ENCODE measurements around the gene MED13. TPM values are rescaled to one million over a fixed set of nuclear protein-coding genes. Genes with fewer than 3 reads are reported as not detected.

The MED13 gene
- total and polyA plus RNA-seq, 9 of the 15 experiments (the other 6 are each of a cell fraction or from before 2014, with no cell fraction given) = 5.4 to 48.4 (median 28.2) TPM

- in situ Hi-C loops (cut with MboI) = no loop called here
- H3K79me2 ChIP-seq (ENCODE audit: control insufficient read depth, insufficient read depth, low read length) = peaks cover 7% of the 10 kb centered on the region; the same call in 1 of the 3 replicates
- 90% methylated on average over 2 of the region's 2 CpGs for WGBS (ENCODE audit: insufficient coverage, low coverage, missing lambda C conversion rate)
- intact Hi-C loops (cut with micrococcal nuclease) = no loop called here
- TF ChIP-seq HMG20B (CRISPR knock-in tag; IDR thresholded peaks at IDR 0.05) (no peak), RFX5 (IDR thresholded peaks at IDR 0.05; ENCODE audit: low read depth, low read length) (no peak), CEBPB (tag; IDR thresholded peaks at IDR 0.05) (no peak), TRIM25 (IDR thresholded peaks at IDR 0.05; ENCODE audit: borderline replicate concordance) (no peak), LCOR (CRISPR knock-in tag; IDR thresholded peaks at IDR 0.05) (no peak), DACH1 (IDR thresholded peaks at IDR 0.05; ENCODE audit: partially characterized antibody) (no peak), NR4A1 (CRISPR knock-in tag; IDR thresholded peaks at IDR 0.05) (no peak), NR4A1 (tag; IDR thresholded peaks at IDR 0.05) (no peak), KAT7 (CRISPR knock-in tag; IDR thresholded peaks at IDR 0.05; ENCODE audit: borderline replicate concordance) (no peak), RUNX1 (IDR thresholded peaks at IDR 0.05; ENCODE audit: low read depth) (no peak), IFI16 (CRISPR knock-in tag; IDR thresholded peaks at IDR 0.05) (no peak), SUPT5H (IDR thresholded peaks at IDR 0.05) (no peak), PRDM10 (IDR thresholded peaks at IDR 0.05; ENCODE audit: partially characterized antibody) (no peak), PHF21A (IDR thresholded peaks at IDR 0.05; ENCODE audit: borderline replicate concordance, low read depth) (no peak), ZNF766 (CRISPR knock-in tag; conservative IDR thresholded peaks at IDR 0.05) (no peak), ATF7 (IDR thresholded peaks at IDR 0.05) (no peak), MECOM (CRISPR knock-in tag; IDR thresholded peaks at IDR 0.05) (no peak), EP400 (IDR thresholded peaks at IDR 0.05) (no peak)
- POLR2A ChIA-PET = interaction anchor here (0.6 kb wide), 1 partner anchor 530 kb away, joined by 3 read pairs; no protein-coding TSS in a partner anchor
- no peaks in the 10 kb centered on the region for H4K20me1 ChIP-seq (replicated peaks; ENCODE audit: control insufficient read depth, insufficient read depth, low read length)
- H3K4me2 ChIP-seq (ENCODE audit: insufficient read depth, low read length) = no peak overlapping the region
- BruUV-seq (replicated peaks) = no TSS peak
- no peaks in the 10 kb centered on the region; a peak in 1 of 5 replicates for H3K4me1 ChIP-seq (replicated peaks in 1 of 2; ENCODE audit: control insufficient read depth in 2 of 2, insufficient read depth in 2 of 2, low read length in 2 of 2)
- no peaks in the 10 kb centered on the region for H3K9me1 ChIP-seq (ENCODE audit: control insufficient read depth, insufficient read depth, low read length)
- H3K36me3 ChIP-seq (ENCODE audit: control insufficient read depth, insufficient read depth, low read length) = peaks cover 87% of the 10 kb centered on the region
- CTCF ChIA-PET (ENCODE audit: low intra/inter-chr PET ratio) = no interaction called here
- H2AFZ ChIP-seq (ENCODE audit: low read depth, low read length) = no peak overlapping the region
- ATAC-seq (peak; percentile 32; the same call in 1 of the 3 replicates), FAIRE-seq (no peak), DNase-seq (ENCODE audit: extremely low read depth in 1 of 4, low spot score in 3 of 4) (no peak)
- no peaks in the 10 kb centered on the region for H3K27me3 ChIP-seq (ENCODE audit: control insufficient read depth in 2 of 2, insufficient read depth in 2 of 2, low read length in 2 of 2)
- no peak overlapping the region for H3K9ac ChIP-seq (ENCODE audit: insufficient read depth in 1 of 2, low read depth in 2 of 2, low read length in 2 of 2)
- no peaks in the 10 kb centered on the region for H3K9me3 ChIP-seq (replicated peaks; ENCODE audit: control insufficient read depth, insufficient read depth, low read depth, low read length)
- H3K4me3 ChIP-seq = no peak overlapping the region
- no peak overlapping the region for H3K27ac ChIP-seq (ENCODE audit: extremely low read depth, low read depth, low read length)
Observed at GRCh38 chr17:61967729-61968128, 97.3 kb downstream of the MED13 start.
